ENCODE results near the gene MTUS2. TPM values are rescaled to one million over a fixed set of nuclear protein-coding genes. Genes with fewer than 3 reads are reported as not detected.

The MTUS2 gene
- total RNA-seq, 5 donors from 2014 or later (not counting 1 experiment from before 2014, with no cell fraction given), result 0.05 to 0.28 (median 0.12) TPM

GRCh38 chr13:29527916-29528315, 707.8 kb downstream of the MTUS2 start:
- no peaks in the 10 kb centered on the region for H3K9me3 ChIP-seq
- Mint-ChIP-seq H3K27ac (no peak overlapping the region), H3K4me1 (peaks cover 0 to 8% (median 0%) of the 10 kb centered on the region in 3 donors), H3K36me3 (peaks cover 57% of the 10 kb centered on the region), H3K9me3 (no peaks in the 10 kb centered on the region), H3K27me3 (no peaks in the 10 kb centered on the region), H3K4me3 (no peak overlapping the region)
- WGBS (ENCODE audit: insufficient coverage), result 85% methylated on average over 5 of the region's 5 CpGs
- no peak overlapping the region for H3K4me3 ChIP-seq (ENCODE audit: control insufficient read depth in 1 of 2, extremely low read depth in 1 of 2, low read length in 1 of 2)
- no peak for ATAC-seq (replicated peaks in 1 of 4)
- DNase-seq, result no peak
- POLR2A ChIA-PET, result no interaction called here
- CTCF ChIA-PET, result no interaction called here
- peaks cover 27 to 62% of the 10 kb centered on the region in 2 donors for H3K36me3 ChIP-seq (ENCODE audit: control insufficient read depth in 2 of 2, extremely low read depth in 1 of 2, insufficient read depth in 1 of 2, low read length in 1 of 2)
- peaks cover 0 to 7% of the 10 kb centered on the region in 2 experiments for H3K4me1 ChIP-seq (ENCODE audit: control insufficient read depth in 1 of 2, extremely low read depth in 1 of 2, insufficient read depth in 2 of 2, low read length in 2 of 2)
- no peaks in the 10 kb centered on the region for H3K27me3 ChIP-seq (replicated peaks in 1 of 2; ENCODE audit: control insufficient read depth in 2 of 2, extremely low read depth in 1 of 2, insufficient read depth in 2 of 2, low read length in 1 of 2)
- H3K27ac ChIP-seq (ENCODE audit: low read length), result no peak overlapping the region

- Mint-ChIP-seq H3K27me3 (no peaks in the 10 kb centered on the region), H3K9me3 (no peaks in the 10 kb centered on the region), H3K36me3 (peaks cover 60% of the 10 kb centered on the region), H3K4me1 (peaks cover 0 to 8% (median 0%) of the 10 kb centered on the region in 3 donors), H3K27ac (no peak overlapping the region), H3K4me3 (no peak overlapping the region)
- POLR2A ChIA-PET, result no interaction called here
- CTCF ChIA-PET, result interaction anchor here in 1 of 2 donors (0.6 to 1.1 kb wide), 3 partner anchors 11 to 904 kb away, joined by 3 read pairs; no protein-coding TSS in a partner anchor
- Histone ChIP-seq H3K27ac (ENCODE audit: low read length) (peak overlapping the region; percentile 24), H3K4me1 (ENCODE audit: control insufficient read depth in 1 of 2, extremely low read depth in 1 of 2, insufficient read depth in 2 of 2, low read length in 2 of 2) (peaks cover 0 to 7% of the 10 kb centered on the region in 2 experiments), H3K4me3 (ENCODE audit: control insufficient read depth in 1 of 2, extremely low read depth in 1 of 2, low read length in 1 of 2) (no peak overlapping the region), H3K27me3 (replicated peaks in 1 of 2; ENCODE audit: control insufficient read depth in 2 of 2, extremely low read depth in 1 of 2, insufficient read depth in 2 of 2, low read length in 1 of 2) (no peaks in the 10 kb centered on the region), H3K9me3 (no peaks in the 10 kb centered on the region), H3K36me3 (ENCODE audit: control insufficient read depth in 2 of 2, extremely low read depth in 1 of 2, insufficient read depth in 1 of 2, low read length in 1 of 2) (peaks cover 15 to 53% of the 10 kb centered on the region in 2 donors)
- DNase-seq (peak in 17 of 35 experiments; percentile 4 to 56 (median 20)), ATAC-seq (replicated peaks in 1 of 4) (peak in 2 of 4 experiments; percentile 44 to 62)
- WGBS (ENCODE audit: insufficient coverage), result 76% methylated on average over 2 of the region's 5 CpGs
Measured at GRCh38 chr13:29529754-29530153, 709.6 kb downstream of the MTUS2 start.

GRCh38 chr13:29530901-29531300, 710.8 kb downstream of the MTUS2 start:
- peaks cover 0 to 7% of the 10 kb centered on the region in 2 experiments for H3K4me1 ChIP-seq (ENCODE audit: control insufficient read depth in 1 of 2, extremely low read depth in 1 of 2, insufficient read depth in 2 of 2, low read length in 2 of 2)
- H3K4me3 Mint-ChIP-seq, result no peak overlapping the region
- peaks cover 13 to 58% of the 10 kb centered on the region in 2 donors for H3K36me3 ChIP-seq (ENCODE audit: control insufficient read depth in 2 of 2, extremely low read depth in 1 of 2, insufficient read depth in 1 of 2, low read length in 1 of 2)
- 100% methylated on average over 1 of the region's 5 CpGs for WGBS (ENCODE audit: insufficient coverage)
- H3K9me3 Mint-ChIP-seq, result no peaks in the 10 kb centered on the region
- no peak overlapping the region for H3K4me3 ChIP-seq (ENCODE audit: control insufficient read depth in 1 of 2, extremely low read depth in 1 of 2, low read length in 1 of 2)
- CTCF ChIA-PET, result no interaction called here
- H3K36me3 Mint-ChIP-seq, result peaks cover 61% of the 10 kb centered on the region
- no peaks in the 10 kb centered on the region for H3K27me3 Mint-ChIP-seq
- ATAC-seq (replicated peaks in 1 of 4) (no peak), DNase-seq (no peak)
- no peaks in the 10 kb centered on the region for H3K9me3 ChIP-seq
- POLR2A ChIA-PET, result no interaction called here
- no peak overlapping the region for H3K27ac Mint-ChIP-seq
- H3K4me1 Mint-ChIP-seq, result peaks cover 0 to 8% (median 0%) of the 10 kb centered on the region in 3 donors
- H3K27ac ChIP-seq (ENCODE audit: low read length), result no peak overlapping the region
- H3K27me3 ChIP-seq (replicated peaks in 1 of 2; ENCODE audit: control insufficient read depth in 2 of 2, extremely low read depth in 1 of 2, insufficient read depth in 2 of 2, low read length in 1 of 2), result no peaks in the 10 kb centered on the region

- Mint-ChIP-seq H3K4me3 (no peak overlapping the region), H3K4me1 (peaks cover 0 to 8% (median 2%) of the 10 kb centered on the region in 3 donors), H3K27me3 (no peaks in the 10 kb centered on the region), H3K36me3 (peaks cover 58% of the 10 kb centered on the region), H3K27ac (no peak overlapping the region), H3K9me3 (no peaks in the 10 kb centered on the region)
- CTCF ChIA-PET, result no interaction called here
- DNase-seq (no peak), ATAC-seq (replicated peaks in 1 of 4) (no peak)
- no peak overlapping the region for H3K27ac ChIP-seq (ENCODE audit: low read length)
- no peak overlapping the region for H3K4me3 ChIP-seq (ENCODE audit: control insufficient read depth in 1 of 2, extremely low read depth in 1 of 2, low read length in 1 of 2)
- H3K4me1 ChIP-seq (ENCODE audit: control insufficient read depth in 1 of 2, extremely low read depth in 1 of 2, insufficient read depth in 2 of 2, low read length in 2 of 2), result peaks cover 0 to 7% of the 10 kb centered on the region in 2 experiments
- no peaks in the 10 kb centered on the region for H3K9me3 ChIP-seq
- H3K36me3 ChIP-seq (ENCODE audit: control insufficient read depth in 2 of 2, extremely low read depth in 1 of 2, insufficient read depth in 1 of 2, low read length in 1 of 2), result peaks cover 13 to 54% of the 10 kb centered on the region in 2 donors
- POLR2A ChIA-PET, result no interaction called here
- no peaks in the 10 kb centered on the region for H3K27me3 ChIP-seq (replicated peaks in 1 of 2; ENCODE audit: control insufficient read depth in 2 of 2, extremely low read depth in 1 of 2, insufficient read depth in 2 of 2, low read length in 1 of 2)
- 94% methylated on average over 4 of the region's 5 CpGs for WGBS (ENCODE audit: insufficient coverage)
Measured at GRCh38 chr13:29532116-29532515, 712.0 kb downstream of the MTUS2 start.

- Mint-ChIP-seq H3K27ac (no peak overlapping the region), H3K9me3 (no peaks in the 10 kb centered on the region), H3K27me3 (no peaks in the 10 kb centered on the region), H3K4me3 (no peak overlapping the region), H3K36me3 (peaks cover 51% of the 10 kb centered on the region), H3K4me1 (peaks cover 3 to 10% (median 4%) of the 10 kb centered on the region in 3 donors)
- Histone ChIP-seq H3K36me3 (ENCODE audit: control insufficient read depth in 2 of 2, extremely low read depth in 1 of 2, insufficient read depth in 1 of 2, low read length in 1 of 2) (peaks cover 11 to 54% of the 10 kb centered on the region in 2 donors), H3K4me1 (ENCODE audit: control insufficient read depth in 1 of 2, extremely low read depth in 1 of 2, insufficient read depth in 2 of 2, low read length in 2 of 2) (peaks cover 0 to 8% of the 10 kb centered on the region in 2 experiments), H3K27ac (ENCODE audit: low read length) (no peak overlapping the region), H3K27me3 (replicated peaks in 1 of 2; ENCODE audit: control insufficient read depth in 2 of 2, extremely low read depth in 1 of 2, insufficient read depth in 2 of 2, low read length in 1 of 2) (no peaks in the 10 kb centered on the region), H3K4me3 (ENCODE audit: control insufficient read depth in 1 of 2, extremely low read depth in 1 of 2, low read length in 1 of 2) (no peak overlapping the region), H3K9me3 (no peaks in the 10 kb centered on the region)
- CTCF ChIA-PET, result no interaction called here
- ATAC-seq (replicated peaks in 1 of 4) (no peak), DNase-seq (no peak)
- whole genome bisulfite sequencing (ENCODE audit: insufficient coverage), result 96% methylated on average over 10 of the region's 17 CpGs
- POLR2A ChIA-PET, result no interaction called here
Measured at GRCh38 chr13:29532821-29533220, 712.7 kb downstream of the MTUS2 start.

- Histone ChIP-seq H3K4me3 (ENCODE audit: control insufficient read depth in 1 of 2, extremely low read depth in 1 of 2, low read length in 1 of 2) (no peak overlapping the region), H3K27me3 (replicated peaks in 1 of 2; ENCODE audit: control insufficient read depth in 2 of 2, extremely low read depth in 1 of 2, insufficient read depth in 2 of 2, low read length in 1 of 2) (no peaks in the 10 kb centered on the region), H3K9me3 (no peaks in the 10 kb centered on the region), H3K36me3 (ENCODE audit: control insufficient read depth in 2 of 2, extremely low read depth in 1 of 2, insufficient read depth in 1 of 2, low read length in 1 of 2) (peaks cover 6 to 44% of the 10 kb centered on the region in 2 donors), H3K4me1 (ENCODE audit: control insufficient read depth in 1 of 2, extremely low read depth in 1 of 2, insufficient read depth in 2 of 2, low read length in 2 of 2) (peaks cover 0 to 14% of the 10 kb centered on the region in 2 experiments), H3K27ac (ENCODE audit: low read length) (no peak overlapping the region)
- POLR2A ChIA-PET, result no interaction called here
- 92% methylated on average over 3 of the region's 4 CpGs for WGBS (ENCODE audit: insufficient coverage)
- CTCF ChIA-PET, result interaction anchor here in 1 of 2 donors (0.6 kb wide), 1 partner anchor 1684 kb away, joined by 3 read pairs; no protein-coding TSS in a partner anchor
- peaks cover 11 to 18% (median 11%) of the 10 kb centered on the region in 3 donors for H3K4me1 Mint-ChIP-seq
- H3K27ac Mint-ChIP-seq, result no peak overlapping the region
- DNase-seq (no peak), ATAC-seq (replicated peaks in 1 of 4) (no peak)
- no peaks in the 10 kb centered on the region for H3K9me3 Mint-ChIP-seq
- H3K4me3 Mint-ChIP-seq, result no peak overlapping the region
- peaks cover 47% of the 10 kb centered on the region for H3K36me3 Mint-ChIP-seq
- no peaks in the 10 kb centered on the region for H3K27me3 Mint-ChIP-seq
Measured at GRCh38 chr13:29534083-29534482, 713.9 kb downstream of the MTUS2 start.

Measured in T-cell (primary cell).